H9 (cell line): ENCODE results near the gene KRTCAP2. TPM values are rescaled to one million over a fixed set of nuclear protein-coding genes. Genes with fewer than 3 reads are reported as not detected.

Experiments used
- DNase-seq: peaks from one replicate; pipeline ENCODE4 v3.0.0-alpha.2; 2017
- H2AFZ ChIP-seq: one replicate; pipeline ENCODE4 v1.6.1; 2013; ENCODE audit warnings: mild to moderate bottlenecking, low read length, control low read depth, moderate library complexity
- H2AK5ac ChIP-seq: 2 replicates; pipeline ENCODE4 v1.6.1; 2013; ENCODE audit warnings: low read length, control low read depth, mixed read lengths; ENCODE audit not compliant: insufficient read length
- H2BK120ac ChIP-seq: one replicate; pipeline ENCODE4 v1.6.1; 2013; ENCODE audit warnings: low read depth, mild to moderate bottlenecking, low read length, control low read depth, inconsistent platforms; ENCODE audit not compliant: poor library complexity, severe bottlenecking
- H2BK12ac ChIP-seq: 2 replicates; pipeline ENCODE4 v1.6.1; 2013; ENCODE audit warnings: low read length, control low read depth, mixed read lengths, low read depth; ENCODE audit not compliant: insufficient read length
- H2BK15ac ChIP-seq: 2 replicates; pipeline ENCODE4 v1.6.1; 2013; ENCODE audit warnings: low read depth, low read length, control low read depth
- H2BK20ac ChIP-seq: one replicate; pipeline ENCODE4 v1.6.1; 2013; ENCODE audit warnings: low read depth, mild to moderate bottlenecking, low read length, control low read depth, inconsistent platforms; ENCODE audit not compliant: poor library complexity, severe bottlenecking
- H2BK5ac ChIP-seq: 2 replicates; pipeline ENCODE4 v1.6.1; 2013; ENCODE audit warnings: low read length, control low read depth, mixed read lengths; ENCODE audit not compliant: insufficient read length
- H3K14ac ChIP-seq: 2 replicates; pipeline ENCODE4 v1.6.1; 2013; ENCODE audit warnings: low read length, control low read depth; ENCODE audit not compliant: insufficient read depth
- H3K18ac ChIP-seq: 2 replicates; pipeline ENCODE4 v1.6.1; 2013; ENCODE audit warnings: low read depth, mild to moderate bottlenecking, mixed read lengths, low read length, control low read depth; ENCODE audit not compliant: insufficient read length
- H3K23ac ChIP-seq: 2 replicates; pipeline ENCODE4 v1.6.1; 2013; ENCODE audit warnings: low read length, control low read depth, mixed read lengths, low read depth; ENCODE audit not compliant: insufficient read length
- H3K23me2 ChIP-seq: 2 replicates; pipeline ENCODE4 v1.6.1; 2013; ENCODE audit warnings: low read depth, mild to moderate bottlenecking, mixed read lengths, low read length, control low read depth; ENCODE audit not compliant: insufficient read length, poor library complexity, severe bottlenecking
- H3K27ac ChIP-seq: 2 replicates; pipeline ENCODE4 v1.5.1; 2013; ENCODE audit warnings: low read length, control low read depth, mixed read lengths, low read depth; ENCODE audit not compliant: insufficient read length
- H3K27me3 ChIP-seq: 2 replicates; pipeline ENCODE4 v1.6.1; 2013; ENCODE audit warnings: low read length, control low read depth, inconsistent platforms; ENCODE audit not compliant: insufficient read depth
- H3K4ac ChIP-seq: 2 replicates; pipeline ENCODE4 v1.6.1; 2013; ENCODE audit warnings: low read depth, mild to moderate bottlenecking, control low read depth, inconsistent platforms, low read length, moderate library complexity
- H3K4me1 ChIP-seq: 2 replicates; pipeline ENCODE4 v1.6.1; 2013; ENCODE audit warnings: low read length, control low read depth, inconsistent platforms; ENCODE audit not compliant: insufficient read depth
- H3K4me2 ChIP-seq: 2 replicates; pipeline ENCODE4 v1.6.1; 2013; ENCODE audit warnings: low read length, control low read depth, mixed read lengths; ENCODE audit not compliant: insufficient read length, insufficient read depth
- H3K56ac ChIP-seq: 2 replicates; pipeline ENCODE4 v1.6.1; 2013; ENCODE audit warnings: low read depth, mild to moderate bottlenecking, mixed read lengths, low read length, control low read depth; ENCODE audit not compliant: insufficient read length
- H3K79me1 ChIP-seq: 2 replicates; pipeline ENCODE4 v1.6.1; 2013; ENCODE audit warnings: low read depth, mild to moderate bottlenecking, moderate library complexity, low read length, control low read depth, inconsistent platforms; ENCODE audit not compliant: insufficient read depth, poor library complexity, severe bottlenecking
- H3K79me2 ChIP-seq: 2 replicates; pipeline ENCODE4 v1.6.1; 2013; ENCODE audit warnings: low read length, control low read depth, inconsistent platforms; ENCODE audit not compliant: insufficient read depth
- H3K9ac ChIP-seq: 2 replicates; pipeline ENCODE4 v1.6.1; 2013; ENCODE audit warnings: low read length, control low read depth, mixed read lengths; ENCODE audit not compliant: insufficient read length; ENCODE audit errors: extremely low read depth
- H3K9me3 ChIP-seq: one replicate; pipeline ENCODE4 v1.6.1; 2013; ENCODE audit warnings: low read depth, low read length, inconsistent platforms; ENCODE audit not compliant: control insufficient read depth
- H3T11ph ChIP-seq: one replicate; pipeline ENCODE4 v1.6.1; 2013; ENCODE audit warnings: mild to moderate bottlenecking, low read length, control low read depth, inconsistent platforms
- H4K20me1 ChIP-seq: one replicate; pipeline ENCODE4 v1.6.1; 2013; ENCODE audit not compliant: control insufficient read depth, insufficient read length, insufficient read depth
- H4K5ac ChIP-seq: 2 replicates; pipeline ENCODE4 v1.6.1; 2013; ENCODE audit warnings: low read depth, mild to moderate bottlenecking, mixed read lengths, low read length, control low read depth; ENCODE audit not compliant: insufficient read length
- H4K8ac ChIP-seq: replicated peaks from 2 replicates; pipeline ENCODE4 v1.6.1; 2013; ENCODE audit warnings: low read length, control low read depth, mixed read lengths, low read depth; ENCODE audit not compliant: insufficient read length
- H4K91ac ChIP-seq: 2 replicates; pipeline ENCODE4 v1.6.1; 2013; ENCODE audit warnings: low read depth, mild to moderate bottlenecking, moderate library complexity, mixed read lengths, low read length, control low read depth; ENCODE audit not compliant: insufficient read length
- H3K27ac Mint-ChIP-seq, 3 experiments: 2 replicates in 2 of 3; 3 replicates in 1 of 3; pipeline ENCODE4 v1.8.0; 2020 to 2021; ENCODE audit warnings: mixed read lengths in 3 of 3, mild to moderate bottlenecking in 1 of 3, moderate library complexity in 1 of 3
- H3K27me3 Mint-ChIP-seq: 2 replicates; pipeline ENCODE4 v1.8.0; 2021; ENCODE audit warnings: low read depth, mild to moderate bottlenecking, moderate library complexity, mixed read lengths
- H3K36me3 Mint-ChIP-seq, 3 experiments: 2 replicates in 2 of 3; 3 replicates in 1 of 3; pipeline ENCODE4 v1.8.0; 2020 to 2021; ENCODE audit warnings: low read depth in 3 of 3, mixed read lengths in 3 of 3; ENCODE audit not compliant: insufficient read depth in 1 of 3
- H3K4me1 Mint-ChIP-seq, 2 experiments: 2 replicates each; pipeline ENCODE4 v1.8.0; 2020; ENCODE audit warnings: mixed read lengths in 2 of 2
- H3K4me3 Mint-ChIP-seq, 2 experiments: 2 replicates in 1 of 2; 3 replicates in 1 of 2; pipeline ENCODE4 v1.8.0; 2020 to 2021; ENCODE audit warnings: mild to moderate bottlenecking in 2 of 2, mixed read lengths in 2 of 2, moderate library complexity in 1 of 2
- H3K9me3 Mint-ChIP-seq, 2 experiments: 2 replicates in 1 of 2; 3 replicates in 1 of 2; pipeline ENCODE4 v1.8.0; 2020; ENCODE audit warnings: mild to moderate bottlenecking in 2 of 2, mixed read lengths in 2 of 2, moderate library complexity in 1 of 2
- CTCF ChIP-seq: fragments of 200-600 bp; sonication (generic); conservative IDR thresholded peaks from 3 replicates; pipeline ENCODE4 v1.8.0; 2021; ENCODE audit warnings: antibody characterized with exemption, mild to moderate bottlenecking
- WGBS: extraction: QIAGEN DNeasy Blood & Tissue Kit; methylation state at CpG from one replicate; pipeline ENCODE4 v1.1.7; 2013; ENCODE audit warnings: missing lambda C conversion rate, low lambda C conversion rate, mixed read lengths; ENCODE audit not compliant: insufficient read length; ENCODE audit errors: extremely low coverage; 5-methylcytosine and 5-hydroxymethylcytosine counted together
- total RNA-seq: library from RNA; stranded (reverse); gene quantifications from 2 replicates; pipeline ENCODE4 v1.2.1, GENCODE V29; 2021

The KRTCAP2 gene
- total RNA-seq, 1 experiment from 2014 or later: 149 TPM

GRCh38 chr1:155124503-155125463 is 48.3 kb downstream of the KRTCAP2 start:
- Histone ChIP-seq H3K79me1 (no peaks in the 10 kb centered on the region), H2BK12ac (no peak overlapping the region), H3K27me3 (peaks cover 34% of the 10 kb centered on the region; the same call in 1 of the 2 replicates), H2AFZ (no peak overlapping the region), H3K79me2 (no peaks in the 10 kb centered on the region), H2BK5ac (no peak overlapping the region), H3K4me2 (no peak overlapping the region), H2BK20ac (no peak overlapping the region), H3K18ac (no peak overlapping the region), H2BK120ac (no peak overlapping the region), H3K4ac (no peak overlapping the region), H3K23ac (no peak overlapping the region), H4K91ac (no peak overlapping the region), H4K5ac (no peak overlapping the region), H3K27ac (no peak overlapping the region), H3K9ac (no peak overlapping the region), H3K14ac (no peak overlapping the region), H3K56ac (no peak overlapping the region), H3K9me3 (no peaks in the 10 kb centered on the region), H4K8ac (no peak overlapping the region), H4K20me1 (peaks cover 2% of the 10 kb centered on the region), H3K4me1 (no peaks in the 10 kb centered on the region; the same call in 1 of the 2 replicates), H2AK5ac (no peak overlapping the region), H2BK15ac (no peak overlapping the region), H3T11ph (no peak overlapping the region), H3K23me2 (peaks cover 23% of the 10 kb centered on the region)
- no peak for TF ChIP-seq CTCF
- Mint-ChIP-seq H3K36me3 (no peaks in the 10 kb centered on the region; a peak in 1 of 7 replicates), H3K4me3 (peak overlapping the region in 1 of 2 experiments; percentile 61; a peak in 1 of 5 replicates), H3K4me1 (peaks cover 37 to 54% of the 10 kb centered on the region in 2 experiments), H3K27ac (peak overlapping the region in 2 of 3 experiments; percentile 20 to 73; a peak in 1 of 7 replicates), H3K9me3 (no peaks in the 10 kb centered on the region; a peak in 1 of 5 replicates), H3K27me3 (peaks cover 92% of the 10 kb centered on the region)
- DNase-seq: peak; percentile 51
- no CpG with 5 or more reads among the region's 16 CpGs for WGBS
